NCI-H187 (cell line): ENCODE data around the gene RMI2.
A peak's percentile ranks its signal among the peaks of the same experiment; 100 is the strongest.

Experiments used
- DNase-seq, 2 experiments: peaks; one replicate each; lab custom pipeline; 2025; lab: John Stamatoyannopoulos, UW

Gene RMI2

GRCh38 chr16:11309895-11310633 is 35.2 kb upstream of the RMI2 start:
- DNase-seq = no peak

GRCh38 chr16:11310634-11310977 is 34.7 kb upstream of the RMI2 start:
- no peak for DNase-seq

DNA sequence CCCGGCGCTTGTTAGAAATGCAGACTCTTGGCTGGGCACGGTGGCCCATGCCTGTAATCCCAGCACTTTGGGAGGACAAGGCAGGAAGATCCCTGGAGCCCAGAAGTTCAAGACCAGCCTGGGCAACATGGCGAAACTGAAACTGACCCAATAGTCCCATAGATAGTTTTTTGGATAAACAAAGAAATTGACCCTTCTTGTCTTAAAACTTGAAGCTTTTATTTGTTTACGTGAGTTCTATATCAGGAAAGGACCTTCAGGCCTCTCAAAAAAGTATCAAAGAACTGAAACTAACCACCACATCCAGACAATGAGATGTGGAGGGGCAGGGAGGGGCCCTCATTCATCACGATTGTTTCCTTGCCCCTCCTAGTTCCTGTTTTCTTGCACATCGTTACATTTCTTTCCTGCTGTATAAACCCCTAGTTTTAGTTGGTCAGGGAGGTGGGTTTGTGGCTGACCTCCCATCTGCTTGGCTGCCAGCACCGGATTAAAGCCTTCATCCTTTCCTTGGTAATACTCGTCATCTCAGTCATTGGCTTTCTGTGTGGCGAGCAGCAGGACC is 34.2 kb upstream of the RMI2 start:
- DNase-seq = no peak

DNA sequence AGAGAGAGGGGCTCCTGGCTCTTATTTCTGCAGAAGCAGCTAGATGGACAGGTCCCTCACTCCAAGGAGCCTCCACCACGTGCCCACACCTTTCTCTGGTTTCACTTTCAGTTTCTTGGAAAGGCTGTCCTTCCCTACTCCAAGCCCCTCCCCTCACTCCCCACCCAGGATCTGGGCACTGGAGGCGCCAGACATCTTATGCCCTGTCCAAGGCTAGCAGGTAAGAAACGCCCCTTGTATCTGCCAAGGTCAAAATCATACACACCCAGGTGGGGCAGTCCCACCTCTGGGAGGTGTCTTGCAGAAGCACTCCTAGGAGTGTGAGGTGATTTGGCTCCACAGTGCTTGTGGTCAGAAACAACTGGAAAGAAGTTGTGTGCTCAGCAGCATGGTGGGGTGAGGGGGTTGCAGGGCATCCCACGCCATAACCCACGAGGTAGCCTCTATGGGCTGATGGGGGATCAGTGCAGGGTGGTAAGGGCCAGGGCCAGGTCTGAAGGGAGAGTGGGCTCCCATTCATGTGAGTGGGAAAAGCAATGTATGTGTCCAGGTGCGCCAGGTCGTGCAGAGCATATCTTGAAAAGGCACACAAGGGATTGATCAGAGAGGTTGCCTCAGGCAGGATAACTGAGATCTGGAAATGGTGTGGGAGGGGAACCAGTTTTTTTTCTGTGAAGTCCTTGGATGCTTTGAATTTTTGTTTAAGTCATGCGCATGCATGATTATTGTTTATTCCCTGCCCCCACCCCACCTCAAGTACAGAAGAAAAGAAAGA is 32.4 kb upstream of the RMI2 start:
- DNase-seq = peak; percentile 13 to 40

GRCh38 chr16:11313493-11314308 is 31.6 kb upstream of the RMI2 start:
- DNase-seq = no peak

- no peak for DNase-seq
Measured at GRCh38 chr16:11314309-11314894, 30.9 kb upstream of the RMI2 start.

GRCh38 chr16:11315510-11315909 is 29.7 kb upstream of the RMI2 start:
- DNase-seq = no peak

DNA sequence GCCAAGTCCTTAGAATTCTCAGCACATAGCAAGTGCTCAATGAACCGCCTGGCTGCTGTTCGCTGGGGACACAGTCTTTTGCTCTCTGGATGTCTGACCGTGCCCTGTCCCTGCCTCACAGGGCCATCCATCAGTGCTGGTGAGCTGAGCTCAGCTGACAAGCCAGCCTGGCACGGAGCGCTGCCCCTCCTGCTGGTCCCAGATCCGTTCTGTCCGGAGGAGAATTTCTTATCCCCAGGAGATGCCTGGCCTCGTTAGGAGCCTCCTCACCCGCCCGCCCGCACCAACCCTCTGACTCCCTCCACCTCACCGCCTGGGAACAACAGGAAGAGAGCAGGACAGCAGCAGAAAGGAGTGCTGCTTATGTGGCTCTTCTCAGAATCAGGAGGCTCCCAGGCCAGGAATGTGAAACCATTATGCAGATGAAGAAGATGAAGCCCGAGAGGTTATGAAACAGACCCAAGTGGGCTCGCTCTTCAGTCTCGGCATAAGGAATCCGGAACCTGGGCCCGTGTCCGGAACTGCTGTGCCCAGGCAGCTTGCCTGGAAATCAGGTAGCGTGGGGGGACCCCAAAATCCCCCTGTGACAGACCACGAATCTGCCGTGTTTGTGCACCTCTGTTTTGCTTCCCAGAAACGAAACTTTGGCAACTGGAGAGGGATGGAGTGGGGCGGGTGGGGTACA is 28.8 kb upstream of the RMI2 start:
- DNase-seq = no peak

- DNase-seq = no peak
Measured at GRCh38 chr16:11318817-11319216, 26.4 kb upstream of the RMI2 start.

- DNase-seq = no peak
Measured at GRCh38 chr16:11319529-11320146, 25.6 kb upstream of the RMI2 start.

GRCh38 chr16:11320170-11320569 is 25.1 kb upstream of the RMI2 start:
- no peak for DNase-seq

DNA sequence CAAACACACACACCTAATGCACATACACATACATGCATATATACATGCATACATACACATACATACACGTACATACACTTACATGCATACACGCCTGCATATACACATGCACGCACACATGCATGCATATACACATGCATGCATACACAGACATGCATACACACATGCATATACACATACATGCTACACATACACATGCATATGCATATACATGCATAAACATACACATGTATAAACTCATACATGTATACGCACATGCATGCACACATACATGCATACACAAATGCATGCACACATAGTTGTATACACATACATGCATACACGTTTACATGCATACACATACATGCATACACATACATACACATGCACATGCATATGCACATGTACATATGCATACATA is 23.6 kb upstream of the RMI2 start:
- no peak for DNase-seq

GRCh38 chr16:11322823-11323222 is 22.4 kb upstream of the RMI2 start:
- DNase-seq = no peak

GRCh38 chr16:11323551-11324336 is 21.5 kb upstream of the RMI2 start:
- DNase-seq = no peak

GRCh38 chr16:11325404-11326083 is 19.7 kb upstream of the RMI2 start:
- DNase-seq = no peak

- no peak for DNase-seq
Measured at GRCh38 chr16:11326084-11326736, 19.0 kb upstream of the RMI2 start.

GRCh38 chr16:11326737-11327276 is 18.5 kb upstream of the RMI2 start:
- no peak for DNase-seq

- no peak for DNase-seq
Measured at GRCh38 chr16:11327277-11328171, 17.7 kb upstream of the RMI2 start.
